Measurements from ENCODE around the gene PMPCA. TPM values are rescaled to one million over a fixed set of nuclear protein-coding genes. Genes with fewer than 3 reads are reported as not detected.

PMPCA gene
- total and polyA plus RNA-seq, 3 experiments from 2014 or later, result 39.2 to 101 (median 96.4) TPM

DNA sequence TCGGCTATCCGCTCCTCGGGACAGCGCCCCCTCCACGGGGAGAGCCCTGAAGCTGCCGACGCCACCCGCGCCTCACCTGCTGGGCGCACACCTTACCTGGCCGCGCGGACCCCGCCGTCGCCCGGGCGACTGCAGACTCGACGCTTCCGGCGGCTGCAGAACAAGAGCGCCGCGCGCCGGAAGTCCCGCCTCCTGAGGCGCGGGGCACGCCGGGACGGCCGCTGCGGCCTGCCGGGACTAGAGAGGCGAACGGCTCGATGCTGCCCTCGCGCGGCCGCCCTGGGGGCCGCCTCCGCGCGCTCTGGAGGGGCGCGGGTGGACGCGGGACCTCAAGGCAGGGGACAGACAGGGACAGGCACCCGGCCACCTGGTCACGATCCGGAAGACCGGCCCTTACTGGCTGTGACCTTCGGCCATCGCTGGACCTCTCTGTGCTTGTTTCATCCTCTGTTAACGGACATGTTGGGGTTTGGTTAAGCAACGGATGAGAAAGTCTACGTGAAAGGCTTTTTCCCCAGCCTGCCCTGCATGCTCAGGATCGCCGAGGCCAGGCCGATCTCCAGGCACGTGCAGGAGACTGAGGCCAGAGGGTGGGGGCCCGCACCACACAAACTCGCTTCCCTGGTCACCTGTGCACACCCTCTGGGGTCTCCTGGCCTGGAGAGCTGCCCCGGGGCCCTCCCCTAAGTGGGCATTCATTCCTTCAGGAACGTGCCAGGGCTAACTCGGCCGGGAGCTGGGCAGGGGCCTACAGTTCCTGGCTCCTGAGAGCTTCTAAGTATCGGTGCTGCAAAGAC is 10.2 kb upstream of the PMPCA start, which contains the start of gene SNAPC4:
TSS of gene SNAPC4 (minus strand) at position 133 of the 797 bp plus-strand sequence. CDS start 1,742 bp downstream, outside the sequence.
- Histone ChIP-seq H3K9me3 (ENCODE audit: low read length) (no peaks in the 10 kb centered on the region), H3K27ac (ENCODE audit: low read depth, low read length) (peak within 1 kb of the TSS; percentile 54), H3K36me3 (ENCODE audit: insufficient read depth, low read length) (peaks cover 14% of the 10 kb centered on the region), H3K4me1 (ENCODE audit: insufficient read depth, low read length) (peaks cover 48% of the 10 kb centered on the region), H3K4me3 (ENCODE audit: low read length) (peak within 1 kb of the TSS; percentile 80), H3K27me3 (ENCODE audit: insufficient read depth, low read length, poor library complexity, severe bottlenecking) (no peaks in the 10 kb centered on the region)
- peaks cover 0 to 40% (median 2%) of the 10 kb centered on the region in 3 donors for H3K36me3 Mint-ChIP-seq
- DNase-seq, result peak; percentile 81 to 90 (median 83)
- H3K27ac Mint-ChIP-seq, result peak within 1 kb of the TSS in 7 of 8 donors; percentile 58 to 86 (median 81)
- H3K4me1 Mint-ChIP-seq, result peaks cover 40 to 54% (median 41%) of the 10 kb centered on the region in 3 donors
- POLR2A ChIA-PET, result no interaction called here
- CTCF ChIA-PET, result interaction anchor here (0.7 to 1.8 kb wide), 6 partner anchors 9 to 64 kb away, joined by 3 to 13 read pairs (median 4); partner anchors contain the start of genes DNLZ, ENTR1 and PMPCA
- peak within 1 kb of the TSS; percentile 82 to 94 (median 85) for H3K4me3 Mint-ChIP-seq
- no peaks in the 10 kb centered on the region for H3K27me3 Mint-ChIP-seq
- H3K9me3 Mint-ChIP-seq, result no peaks in the 10 kb centered on the region

DNA sequence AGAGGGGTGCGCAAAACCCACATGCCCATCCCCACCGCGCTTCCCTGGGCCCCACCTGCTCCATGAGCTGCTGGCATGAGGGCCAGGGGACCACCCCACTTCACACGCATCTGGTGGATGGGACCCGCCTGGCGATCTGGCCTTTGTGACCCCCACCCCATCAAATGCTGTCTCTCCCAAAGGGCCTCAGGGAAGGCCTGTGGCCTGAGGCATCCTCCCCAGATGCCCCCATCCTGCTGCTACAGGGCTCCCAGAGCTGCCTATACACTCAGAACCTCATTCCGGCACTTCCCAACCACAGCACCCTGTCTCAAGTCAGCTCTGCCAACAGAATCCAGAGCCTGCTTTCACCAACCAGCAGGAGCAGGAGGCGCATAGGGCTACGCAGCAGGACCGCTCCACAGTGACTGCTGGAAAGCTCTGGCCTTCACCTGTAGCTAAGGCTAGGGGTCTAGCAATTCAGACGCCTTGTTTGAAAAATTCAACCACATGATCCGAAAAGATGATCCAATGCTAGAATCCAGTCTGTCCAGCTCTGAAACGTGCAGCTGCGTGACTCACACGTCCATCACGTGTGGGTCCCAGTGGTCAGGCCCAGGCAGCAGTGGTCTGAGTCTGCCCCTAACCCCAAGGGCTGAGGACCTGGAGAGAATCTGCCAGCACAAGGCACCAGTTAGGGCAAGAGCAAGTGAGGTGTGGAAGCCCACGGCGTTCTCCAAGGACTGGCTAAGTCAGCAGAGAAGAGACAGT is 9.1 kb upstream of the PMPCA start:
- H3K9me3 ChIP-seq (ENCODE audit: low read length), result no peaks in the 10 kb centered on the region
- H3K27me3 ChIP-seq (ENCODE audit: insufficient read depth, low read length, poor library complexity, severe bottlenecking), result no peaks in the 10 kb centered on the region
- Mint-ChIP-seq H3K4me3 (peak overlapping the region in 4 of 7 donors; percentile 8 to 74 (median 40)), H3K27ac (peak overlapping the region in 6 of 8 donors; percentile 36 to 90 (median 81)), H3K36me3 (peaks cover 0 to 39% (median 2%) of the 10 kb centered on the region in 3 donors), H3K9me3 (no peaks in the 10 kb centered on the region), H3K4me1 (peaks cover 44 to 61% (median 48%) of the 10 kb centered on the region in 3 donors), H3K27me3 (no peaks in the 10 kb centered on the region)
- DNase-seq, result no peak
- no peak overlapping the region for H3K27ac ChIP-seq (ENCODE audit: low read depth, low read length)
- H3K36me3 ChIP-seq (ENCODE audit: insufficient read depth, low read length), result peaks cover 13% of the 10 kb centered on the region
- POLR2A ChIA-PET, result interaction anchor here (0.5 kb wide), 1 partner anchor 70 kb away, joined by 3 read pairs; no protein-coding TSS in a partner anchor
- H3K4me1 ChIP-seq (ENCODE audit: insufficient read depth, low read length), result peaks cover 55% of the 10 kb centered on the region
- H3K4me3 ChIP-seq (ENCODE audit: low read length), result no peak overlapping the region
- CTCF ChIA-PET, result interaction anchor here (0.7 to 1.8 kb wide), 6 partner anchors 8 to 63 kb away, joined by 3 to 13 read pairs (median 4); partner anchors contain the start of genes DNLZ, ENTR1 and PMPCA

DNA sequence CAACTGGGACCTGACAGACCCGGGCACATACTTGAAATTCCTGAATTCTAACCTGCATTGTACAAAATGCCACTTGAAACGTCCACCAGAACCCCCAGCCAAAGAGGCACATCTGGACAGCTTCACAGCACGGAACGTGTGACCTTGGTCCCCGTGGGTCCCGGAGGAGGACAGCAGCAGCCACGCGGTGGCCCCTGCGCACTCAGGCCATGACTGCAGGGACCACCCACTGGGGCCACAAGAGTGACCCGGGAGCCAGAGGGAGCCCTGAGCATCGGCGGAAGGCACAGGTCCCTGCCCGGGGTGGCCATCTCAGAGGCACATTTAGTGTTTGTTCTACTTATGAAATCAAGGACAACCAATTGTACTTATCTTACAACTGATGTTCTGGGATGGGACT is 8.4 kb upstream of the PMPCA start:
- peaks cover 55% of the 10 kb centered on the region for H3K4me1 ChIP-seq (ENCODE audit: insufficient read depth, low read length)
- H3K27ac Mint-ChIP-seq, result peak overlapping the region in 7 of 8 donors; percentile 32 to 88 (median 66)
- H3K36me3 Mint-ChIP-seq, result peaks cover 0 to 36% (median 0%) of the 10 kb centered on the region in 3 donors

DNA sequence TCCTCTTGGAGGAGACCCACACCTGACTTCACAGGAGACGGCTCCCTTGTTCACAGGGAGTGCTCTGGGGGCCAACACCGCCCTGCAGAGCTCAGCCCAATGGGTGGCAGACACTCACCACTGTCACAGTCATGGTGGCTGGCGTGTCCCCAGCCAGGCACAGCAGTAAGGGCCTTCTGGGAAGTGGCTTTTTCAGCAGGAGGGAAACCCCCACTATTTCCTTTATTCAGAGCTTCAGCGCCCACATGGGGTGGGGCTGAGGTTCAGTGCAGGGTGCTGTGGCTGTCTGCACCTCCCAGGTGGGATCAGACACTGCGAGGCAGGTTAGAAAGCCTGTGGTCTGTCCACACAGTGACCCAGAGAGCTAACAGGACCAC is 6.9 kb upstream of the PMPCA start:
- H3K4me1 Mint-ChIP-seq, result peaks cover 45 to 67% (median 49%) of the 10 kb centered on the region in 3 donors
- peaks cover 0 to 40% (median 0%) of the 10 kb centered on the region in 3 donors for H3K36me3 Mint-ChIP-seq
- H3K27ac Mint-ChIP-seq, result peak overlapping the region; percentile 50 to 99 (median 92)
- no peaks in the 10 kb centered on the region for H3K27me3 Mint-ChIP-seq
- peak; percentile 64 to 83 (median 70) for DNase-seq
- Histone ChIP-seq H3K27ac (ENCODE audit: low read depth, low read length) (peak overlapping the region; percentile 51), H3K9me3 (ENCODE audit: low read length) (no peaks in the 10 kb centered on the region), H3K4me1 (ENCODE audit: insufficient read depth, low read length) (peaks cover 51% of the 10 kb centered on the region), H3K27me3 (ENCODE audit: insufficient read depth, low read length, poor library complexity, severe bottlenecking) (no peaks in the 10 kb centered on the region), H3K36me3 (ENCODE audit: insufficient read depth, low read length) (peaks cover 12% of the 10 kb centered on the region), H3K4me3 (ENCODE audit: low read length) (no peak overlapping the region)
- POLR2A ChIA-PET, result interaction anchor here (0.8 to 1.6 kb wide), 3 partner anchors 19 to 55 kb away, joined by 3 to 8 read pairs (median 3); partner anchors contain the start of gene DNLZ
- CTCF ChIA-PET, result no interaction called here
- H3K4me3 Mint-ChIP-seq, result peak overlapping the region; percentile 50 to 85 (median 72)
- no peaks in the 10 kb centered on the region for H3K9me3 Mint-ChIP-seq

More for the DNA sequence above, 8.4 kb upstream of the PMPCA start:
- Histone ChIP-seq H3K9me3 (ENCODE audit: low read length) (no peaks in the 10 kb centered on the region), H3K27ac (ENCODE audit: low read depth, low read length) (no peak overlapping the region), H3K4me3 (ENCODE audit: low read length) (no peak overlapping the region), H3K27me3 (ENCODE audit: insufficient read depth, low read length, poor library complexity, severe bottlenecking) (no peaks in the 10 kb centered on the region), H3K36me3 (ENCODE audit: insufficient read depth, low read length) (peaks cover 13% of the 10 kb centered on the region)
- DNase-seq, result no peak
- ChIA-PET POLR2A (no interaction called here), CTCF (interaction anchor here (1.4 to 1.8 kb wide), 2 partner anchors 8 to 12 kb away, joined by 4 to 13 read pairs; partner anchors contain the start of genes ENTR1 and PMPCA)
- Mint-ChIP-seq H3K4me1 (peaks cover 42 to 65% (median 48%) of the 10 kb centered on the region in 3 donors), H3K9me3 (no peaks in the 10 kb centered on the region), H3K4me3 (peak overlapping the region in 3 of 7 donors; percentile 28 to 37 (median 32)), H3K27me3 (no peaks in the 10 kb centered on the region)

DNA sequence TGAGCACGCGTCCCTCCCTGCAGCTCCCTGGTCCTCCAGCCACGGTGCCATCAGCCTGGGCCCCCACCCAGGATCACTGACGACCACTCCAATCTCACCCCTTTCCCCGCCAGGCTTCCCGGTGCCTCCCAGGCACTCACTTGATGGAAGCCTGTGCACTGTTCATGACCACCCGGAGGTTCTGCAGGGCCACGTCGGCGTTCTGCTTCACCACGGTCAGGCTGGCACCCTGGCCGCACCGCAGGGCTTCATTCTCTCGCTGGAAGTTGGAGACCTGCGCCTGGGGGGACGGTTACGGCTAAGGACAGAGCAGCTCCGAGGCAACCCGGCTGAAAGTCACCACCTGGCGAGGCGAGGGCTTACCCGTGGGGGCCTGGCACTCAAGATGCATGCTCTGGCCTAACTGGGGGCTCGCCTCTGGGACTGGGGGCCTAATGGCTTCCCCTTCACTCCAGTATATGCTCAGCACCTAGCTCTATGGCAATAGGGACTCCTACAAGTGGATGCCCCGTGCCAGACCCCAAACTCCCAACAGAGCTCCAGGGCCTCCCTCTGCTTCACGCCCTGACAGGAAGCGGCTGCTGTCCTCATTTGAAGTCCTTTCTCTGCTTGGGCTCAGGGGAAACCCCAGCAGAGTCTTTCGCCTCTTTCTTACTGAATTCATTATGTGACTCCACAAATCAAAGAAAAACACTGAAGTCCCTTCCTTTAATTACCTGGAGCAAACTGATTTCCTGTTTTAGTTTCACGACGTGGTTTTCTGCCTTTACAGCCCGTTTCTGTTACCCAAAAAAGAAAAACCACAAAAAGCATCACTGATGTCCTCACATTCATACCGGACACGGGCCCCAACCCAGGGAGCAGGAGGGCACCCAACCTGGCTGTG is 6.3 kb upstream of the PMPCA start:
- H3K27ac Mint-ChIP-seq, result peak overlapping the region; percentile 50 to 99 (median 92)
- ChIA-PET CTCF (interaction anchor here (0.6 kb wide), 1 partner anchor 15 kb away, joined by 3 read pairs; no protein-coding TSS in a partner anchor), POLR2A (interaction anchor here (1.1 to 1.6 kb wide), 2 partner anchors 20 to 41 kb away, joined by 3 to 8 read pairs; partner anchors contain the start of gene DNLZ)
- H3K27me3 Mint-ChIP-seq, result no peaks in the 10 kb centered on the region
- peak overlapping the region; percentile 62 to 85 (median 72) for H3K4me3 Mint-ChIP-seq
- H3K4me3 ChIP-seq (ENCODE audit: low read length), result no peak overlapping the region
- no peaks in the 10 kb centered on the region for H3K9me3 Mint-ChIP-seq
- H3K27ac ChIP-seq (ENCODE audit: low read depth, low read length), result peak overlapping the region; percentile 51
- H3K4me1 Mint-ChIP-seq, result peaks cover 43 to 66% (median 49%) of the 10 kb centered on the region in 3 donors
- no peaks in the 10 kb centered on the region for H3K27me3 ChIP-seq (ENCODE audit: insufficient read depth, low read length, poor library complexity, severe bottlenecking)
- H3K4me1 ChIP-seq (ENCODE audit: insufficient read depth, low read length), result peaks cover 51% of the 10 kb centered on the region
- DNase-seq, result peak in 4 of 5 donors; percentile 17 to 46 (median 28)
- no peaks in the 10 kb centered on the region for H3K9me3 ChIP-seq (ENCODE audit: low read length)
- H3K36me3 ChIP-seq (ENCODE audit: insufficient read depth, low read length), result peaks cover 8% of the 10 kb centered on the region
- peaks cover 0 to 41% (median 2%) of the 10 kb centered on the region in 3 donors for H3K36me3 Mint-ChIP-seq

DNA sequence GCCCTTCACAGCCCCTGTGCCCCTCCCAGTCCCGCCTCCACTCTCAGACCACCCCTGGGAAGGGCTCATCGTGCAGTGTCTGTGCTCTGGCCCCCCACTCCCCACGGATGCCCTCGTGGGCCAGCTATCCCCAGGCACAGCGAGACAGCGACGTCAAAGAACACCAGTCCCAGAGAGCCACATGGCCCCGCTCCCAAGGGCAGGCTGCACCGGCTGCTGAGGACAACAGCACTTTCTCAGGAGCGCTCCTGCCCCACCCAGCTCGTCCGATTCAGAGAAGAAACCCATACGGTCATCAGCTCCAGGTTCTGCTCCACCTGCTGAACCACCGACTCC is 5.7 kb upstream of the PMPCA start:
- Mint-ChIP-seq H3K9me3 (no peaks in the 10 kb centered on the region), H3K27me3 (no peaks in the 10 kb centered on the region), H3K4me1 (peaks cover 46 to 69% (median 54%) of the 10 kb centered on the region in 3 donors), H3K36me3 (peaks cover 0 to 40% (median 2%) of the 10 kb centered on the region in 3 donors), H3K27ac (peak overlapping the region; percentile 66 to 99 (median 92)), H3K4me3 (peak overlapping the region in 6 of 7 donors; percentile 63 to 89 (median 72))
- Histone ChIP-seq H3K9me3 (ENCODE audit: low read length) (no peaks in the 10 kb centered on the region), H3K36me3 (ENCODE audit: insufficient read depth, low read length) (peaks cover 8% of the 10 kb centered on the region), H3K4me1 (ENCODE audit: insufficient read depth, low read length) (peaks cover 53% of the 10 kb centered on the region), H3K27ac (ENCODE audit: low read depth, low read length) (peak overlapping the region; percentile 29), H3K4me3 (ENCODE audit: low read length) (no peak overlapping the region), H3K27me3 (ENCODE audit: insufficient read depth, low read length, poor library complexity, severe bottlenecking) (no peaks in the 10 kb centered on the region)
- ChIA-PET CTCF (interaction anchor here (0.6 kb wide), 1 partner anchor 15 kb away, joined by 3 read pairs; no protein-coding TSS in a partner anchor), POLR2A (no interaction called here)
- DNase-seq, result no peak

DNA sequence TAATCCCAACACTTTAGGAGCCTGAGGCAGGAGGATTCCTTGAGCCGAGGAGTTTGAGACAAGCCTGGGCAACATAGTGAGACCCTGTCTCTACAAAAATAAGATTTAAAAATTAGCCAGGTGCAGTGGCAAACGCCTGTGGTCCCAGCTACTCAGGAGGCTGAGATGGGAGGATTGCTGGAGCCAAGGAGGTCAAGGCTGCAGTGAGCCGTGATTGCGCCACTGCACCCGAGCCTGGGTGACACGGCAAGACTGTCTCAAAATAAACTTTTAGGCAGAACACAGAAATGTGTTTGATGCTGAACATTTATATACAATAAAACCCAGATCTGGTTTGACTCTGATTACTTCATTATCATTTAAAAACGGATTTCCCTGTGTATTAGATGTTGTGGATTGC is 5.0 kb upstream of the PMPCA start:
- H3K36me3 ChIP-seq (ENCODE audit: insufficient read depth, low read length), result peaks cover 8% of the 10 kb centered on the region
- no peaks in the 10 kb centered on the region for H3K9me3 Mint-ChIP-seq
- H3K4me3 ChIP-seq (ENCODE audit: low read length), result no peak overlapping the region
- H3K4me1 Mint-ChIP-seq, result peaks cover 48 to 72% (median 56%) of the 10 kb centered on the region in 3 donors
- H3K27me3 Mint-ChIP-seq, result no peaks in the 10 kb centered on the region
- POLR2A ChIA-PET, result interaction anchor here (0.6 kb wide), 1 partner anchor 446 kb away, joined by 7 read pairs; no protein-coding TSS in a partner anchor
- peak overlapping the region in 3 of 7 donors; percentile 16 to 83 (median 28) for H3K4me3 Mint-ChIP-seq
- H3K27ac Mint-ChIP-seq, result peak overlapping the region in 5 of 8 donors; percentile 42 to 99 (median 92)
- no peak overlapping the region for H3K27ac ChIP-seq (ENCODE audit: low read depth, low read length)
- no peaks in the 10 kb centered on the region for H3K27me3 ChIP-seq (ENCODE audit: insufficient read depth, low read length, poor library complexity, severe bottlenecking)
- DNase-seq, result no peak
- H3K4me1 ChIP-seq (ENCODE audit: insufficient read depth, low read length), result peaks cover 49% of the 10 kb centered on the region
- H3K36me3 Mint-ChIP-seq, result peaks cover 0 to 44% (median 2%) of the 10 kb centered on the region in 3 donors
- no peaks in the 10 kb centered on the region for H3K9me3 ChIP-seq (ENCODE audit: low read length)
- CTCF ChIA-PET, result no interaction called here

All from CD8-positive, alpha-beta memory T cell (primary cell).